Nephron progenitor cell (in vitro differentiated cells): ENCODE results near the gene MAP4K4.

Experiments used
- DNase-seq: peaks from one replicate; pipeline ENCODE4 v3.0.0; 2021
- H3K27ac Mint-ChIP-seq: 2 replicates; pipeline ENCODE4 v1.8.0; 2021; ENCODE audit warnings: mild to moderate bottlenecking, moderate library complexity, mixed read lengths
- H3K27me3 Mint-ChIP-seq: 2 replicates; pipeline ENCODE4 v1.8.0; 2021; ENCODE audit warnings: mild to moderate bottlenecking, low read depth, mixed read lengths; ENCODE audit not compliant: poor library complexity
- H3K36me3 Mint-ChIP-seq: 2 replicates; pipeline ENCODE4 v1.8.0; 2021; ENCODE audit warnings: low read depth, mixed read lengths
- H3K4me1 Mint-ChIP-seq: 2 replicates; pipeline ENCODE4 v1.8.0; 2021; ENCODE audit warnings: mixed read lengths
- H3K4me3 Mint-ChIP-seq: 2 replicates; pipeline ENCODE4 v1.8.0; 2021; ENCODE audit warnings: mild to moderate bottlenecking, moderate library complexity, mixed read lengths
- H3K9me3 Mint-ChIP-seq: 2 replicates; pipeline ENCODE4 v1.8.0; 2021; ENCODE audit warnings: mild to moderate bottlenecking, moderate library complexity, mixed read lengths
- CTCF ChIP-seq: fragments of 200-600 bp; sonication (generic); IDR thresholded peaks from 2 replicates; pipeline ENCODE4 v1.5.0; 2021; ENCODE audit warnings: antibody characterized with exemption

The MAP4K4 gene

GRCh38 chr2:101895819-101896322, 198.4 kb downstream of the MAP4K4 start:
- Mint-ChIP-seq H3K9me3 (peaks cover under 1% of the 10 kb centered on the region), H3K27me3 (peaks cover 2% of the 10 kb centered on the region), H3K27ac (peak overlapping the region; percentile 56), H3K4me3 (no peak overlapping the region), H3K36me3 (peaks cover 84% of the 10 kb centered on the region), H3K4me1 (no peaks in the 10 kb centered on the region)
- DNase-seq = no peak
- TF ChIP-seq CTCF = no peak

- no peak overlapping the region for H3K27ac Mint-ChIP-seq
- no peaks in the 10 kb centered on the region for H3K4me1 Mint-ChIP-seq
- TF ChIP-seq CTCF = no peak
- H3K9me3 Mint-ChIP-seq = peaks cover 13% of the 10 kb centered on the region
- no peak for DNase-seq
- peaks cover 84% of the 10 kb centered on the region for H3K36me3 Mint-ChIP-seq
- peaks cover 2% of the 10 kb centered on the region for H3K27me3 Mint-ChIP-seq
- H3K4me3 Mint-ChIP-seq = no peak overlapping the region
Observed at GRCh38 chr2:101897301-101897700, 199.8 kb downstream of the MAP4K4 start.

- TF ChIP-seq CTCF = no peak
- no peak overlapping the region for H3K4me3 Mint-ChIP-seq
- H3K9me3 Mint-ChIP-seq = peaks cover 20% of the 10 kb centered on the region
- peaks cover 66% of the 10 kb centered on the region for H3K36me3 Mint-ChIP-seq
- peaks cover 2% of the 10 kb centered on the region for H3K27me3 Mint-ChIP-seq
- no peak for DNase-seq
- no peaks in the 10 kb centered on the region for H3K4me1 Mint-ChIP-seq
- H3K27ac Mint-ChIP-seq = no peak overlapping the region
Observed at GRCh38 chr2:101899265-101899664, 201.8 kb downstream of the MAP4K4 start.

- Mint-ChIP-seq H3K4me1 (no peaks in the 10 kb centered on the region), H3K27ac (no peak overlapping the region), H3K27me3 (peaks cover 2% of the 10 kb centered on the region), H3K4me3 (no peak overlapping the region), H3K9me3 (peaks cover 21% of the 10 kb centered on the region), H3K36me3 (peaks cover 60% of the 10 kb centered on the region)
- no peak for DNase-seq
- TF ChIP-seq CTCF = no peak
Observed at GRCh38 chr2:101899871-101900270, 202.4 kb downstream of the MAP4K4 start.

- H3K27ac Mint-ChIP-seq = no peak overlapping the region
- peaks cover 2% of the 10 kb centered on the region for H3K27me3 Mint-ChIP-seq
- H3K4me3 Mint-ChIP-seq = no peak overlapping the region
- no peak for TF ChIP-seq CTCF
- peaks cover 55% of the 10 kb centered on the region for H3K36me3 Mint-ChIP-seq
- no peak for DNase-seq
- H3K4me1 Mint-ChIP-seq = no peaks in the 10 kb centered on the region
- peaks cover 25% of the 10 kb centered on the region for H3K9me3 Mint-ChIP-seq
Observed at GRCh38 chr2:101900375-101900774, 202.9 kb downstream of the MAP4K4 start.

- no peak overlapping the region for H3K4me3 Mint-ChIP-seq
- peaks cover 34% of the 10 kb centered on the region for H3K9me3 Mint-ChIP-seq
- peaks cover 47% of the 10 kb centered on the region for H3K36me3 Mint-ChIP-seq
- DNase-seq = no peak
- H3K4me1 Mint-ChIP-seq = no peaks in the 10 kb centered on the region
- TF ChIP-seq CTCF = no peak
- H3K27ac Mint-ChIP-seq = no peak overlapping the region
- H3K27me3 Mint-ChIP-seq = peaks cover 2% of the 10 kb centered on the region
Observed at GRCh38 chr2:101901241-101901640, 203.7 kb downstream of the MAP4K4 start.
